Activated naive CD4-positive, alpha-beta T cell (primary cell): ENCODE data around the gene SLC1A7.

Source experiments
- DNase-seq, 4 experiments: peaks; one replicate each; lab custom pipeline; 2025; lab: John Stamatoyannopoulos, UW

The SLC1A7 gene

DNA sequence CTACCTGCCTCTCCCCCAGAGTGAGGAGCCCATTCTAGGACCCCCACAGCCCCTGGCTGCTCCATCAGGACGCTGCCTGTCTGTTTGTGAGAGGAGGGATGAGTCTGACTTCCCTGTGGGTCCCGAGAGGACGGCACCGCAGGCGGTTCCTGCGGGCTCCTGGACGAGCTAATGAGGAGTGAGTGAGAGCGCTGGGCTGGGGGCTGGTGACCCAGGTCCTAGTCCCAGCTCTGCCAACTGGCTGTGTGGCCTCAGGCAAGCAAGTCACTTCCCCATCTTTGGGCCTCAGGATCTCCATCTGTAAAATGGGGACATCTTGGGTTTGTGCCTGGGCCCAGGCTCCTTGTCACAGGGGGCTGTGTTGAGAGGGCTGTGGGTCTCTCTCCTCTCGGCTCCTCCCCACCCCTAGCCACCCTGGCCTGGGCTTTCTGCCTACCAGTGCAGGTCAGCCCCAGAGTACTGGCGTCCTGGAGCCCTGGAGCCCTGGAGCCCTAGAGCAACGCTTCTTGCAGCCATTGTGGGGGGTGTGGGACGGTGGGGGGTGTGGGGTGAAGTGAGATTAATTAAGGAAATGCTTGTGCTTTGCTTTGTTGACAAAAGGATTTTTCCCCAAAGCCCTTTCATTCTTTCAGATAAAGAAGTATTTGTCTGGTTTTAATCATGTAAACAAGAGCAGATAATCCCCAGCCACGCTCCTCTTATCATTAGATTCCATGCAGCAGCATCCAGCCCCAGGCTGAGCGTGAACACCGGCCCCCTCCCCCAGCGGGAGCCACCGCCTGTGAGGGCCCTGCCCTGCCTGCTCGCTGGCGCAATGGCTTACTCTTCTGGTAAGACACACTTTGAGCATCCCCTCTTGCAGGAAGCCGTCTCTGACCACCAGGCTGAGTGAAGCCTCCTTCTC is 26.8 kb downstream of the SLC1A7 start:
- no peak for DNase-seq

DNA sequence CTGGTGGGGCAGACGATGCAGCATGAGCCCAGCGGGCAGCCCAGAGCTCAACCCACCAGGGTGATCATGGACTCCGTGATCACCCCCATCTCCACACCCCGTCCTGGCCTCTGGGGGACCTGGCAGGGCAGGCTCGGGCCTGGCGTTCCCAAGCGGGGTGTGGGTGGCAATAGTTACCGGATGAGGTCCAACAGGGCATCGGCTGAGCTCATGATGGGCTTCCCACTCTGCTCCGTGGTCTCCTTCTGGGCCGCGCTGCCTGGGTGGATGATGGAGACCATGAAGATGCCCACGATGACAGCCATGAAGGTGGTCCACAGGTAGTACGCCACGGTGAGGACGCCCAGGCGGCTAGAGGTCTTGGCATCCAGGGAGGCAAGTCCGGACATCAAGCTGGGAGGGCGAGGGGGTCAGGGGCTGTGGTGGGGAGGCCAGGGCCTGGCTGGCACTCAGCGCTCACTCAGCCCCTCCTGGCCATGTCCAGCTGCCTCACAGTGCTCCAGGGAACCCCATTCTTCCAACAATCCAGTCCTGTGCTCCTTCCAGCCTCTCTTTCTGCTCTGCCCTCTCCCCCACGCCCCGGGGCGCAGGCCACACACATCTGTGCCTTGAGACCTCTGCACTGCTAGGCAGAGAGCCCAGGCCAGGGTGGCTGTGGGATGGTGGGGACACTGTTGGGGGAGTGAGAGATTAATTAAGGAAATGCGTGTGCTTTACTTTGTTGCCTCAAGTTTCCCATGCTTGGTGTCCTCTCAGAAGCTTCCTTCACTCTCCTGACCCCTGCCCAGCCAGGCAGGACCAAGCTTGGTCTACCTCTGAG is 27.6 kb downstream of the SLC1A7 start:
- DNase-seq = no peak

DNA sequence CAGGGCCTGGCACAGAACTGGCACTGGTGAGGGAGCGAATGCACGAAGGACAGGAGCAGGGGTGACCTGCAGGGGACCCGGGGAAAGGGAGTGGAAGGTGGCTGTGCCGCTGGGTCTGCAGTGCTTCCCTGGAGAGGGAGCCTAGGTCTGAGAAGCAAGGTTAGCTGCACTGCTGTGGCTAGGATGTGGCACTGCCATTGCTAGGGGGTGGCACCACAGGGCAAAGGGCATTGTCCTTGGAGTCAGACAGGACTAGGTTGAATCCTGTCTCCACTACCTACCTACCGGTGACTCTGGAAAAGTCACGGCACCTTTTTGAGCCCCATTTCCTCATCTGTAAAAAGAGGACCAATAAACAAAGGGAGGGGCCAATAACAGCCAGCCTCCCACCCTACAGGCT is 28.3 kb downstream of the SLC1A7 start:
- no peak for DNase-seq

DNA sequence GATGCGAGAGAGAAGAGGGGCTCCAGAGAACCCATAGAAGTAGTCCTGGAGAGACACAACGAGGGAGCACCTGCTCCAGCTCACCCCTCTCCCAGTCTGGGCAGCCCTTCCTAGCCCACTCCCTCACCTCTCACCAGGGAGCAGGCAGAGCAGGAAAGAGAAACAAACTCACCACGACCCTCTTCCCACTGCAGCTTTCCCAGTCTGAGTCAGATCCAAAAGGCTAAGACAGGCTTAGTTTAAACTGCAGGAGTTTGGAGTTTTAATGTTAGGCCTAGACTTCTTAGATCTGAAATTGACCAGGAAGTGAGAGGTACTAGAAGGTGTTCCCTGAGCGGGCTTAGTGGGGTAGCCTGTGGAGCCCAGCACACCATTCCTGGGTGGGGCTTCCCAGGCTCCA is 29.6 kb downstream of the SLC1A7 start:
- DNase-seq = no peak

DNA sequence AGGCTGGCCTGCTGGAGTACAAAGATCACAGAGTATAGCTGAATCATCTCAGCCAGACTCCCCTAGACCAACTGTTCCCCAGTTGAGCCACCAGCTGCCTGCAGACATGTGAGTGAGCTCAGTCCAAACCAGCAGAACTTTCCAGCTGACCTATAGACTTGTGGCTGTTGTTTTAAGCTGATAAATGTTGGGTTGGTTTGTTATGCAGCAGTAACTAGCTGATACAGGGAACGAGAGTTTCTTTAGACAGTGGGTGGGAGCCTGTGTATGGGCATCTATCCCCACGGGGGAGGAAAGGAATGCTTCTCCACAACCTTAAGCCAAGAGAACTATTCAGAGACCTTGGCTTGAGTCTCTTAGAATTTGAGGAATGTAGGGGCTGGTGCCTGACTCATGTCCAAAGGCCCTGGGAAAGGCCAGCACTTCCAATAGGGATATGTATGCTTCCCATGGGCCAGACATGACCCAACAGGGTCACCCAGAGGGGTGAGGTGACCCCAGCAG is 30.1 kb downstream of the SLC1A7 start:
- DNase-seq = no peak

DNA sequence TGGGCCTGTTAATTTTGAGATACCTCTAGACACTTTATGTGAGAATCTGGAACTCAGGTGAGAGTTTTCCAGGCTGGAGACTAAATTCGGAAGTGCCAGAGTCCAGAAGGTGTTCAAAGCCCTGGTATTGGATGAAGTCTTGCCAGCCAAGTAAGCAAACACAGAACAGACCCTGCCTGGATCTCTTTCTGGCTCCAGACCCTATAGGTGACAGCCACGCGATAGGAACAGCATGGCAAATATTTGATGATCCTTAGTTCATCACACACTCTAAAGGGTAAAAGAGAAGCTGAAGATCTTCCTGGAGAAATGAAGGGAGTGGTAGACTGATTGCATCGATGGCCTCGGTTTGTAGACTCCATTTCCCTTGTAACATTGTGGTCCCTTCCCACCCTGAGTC is 30.7 kb downstream of the SLC1A7 start:
- no peak for DNase-seq

DNA sequence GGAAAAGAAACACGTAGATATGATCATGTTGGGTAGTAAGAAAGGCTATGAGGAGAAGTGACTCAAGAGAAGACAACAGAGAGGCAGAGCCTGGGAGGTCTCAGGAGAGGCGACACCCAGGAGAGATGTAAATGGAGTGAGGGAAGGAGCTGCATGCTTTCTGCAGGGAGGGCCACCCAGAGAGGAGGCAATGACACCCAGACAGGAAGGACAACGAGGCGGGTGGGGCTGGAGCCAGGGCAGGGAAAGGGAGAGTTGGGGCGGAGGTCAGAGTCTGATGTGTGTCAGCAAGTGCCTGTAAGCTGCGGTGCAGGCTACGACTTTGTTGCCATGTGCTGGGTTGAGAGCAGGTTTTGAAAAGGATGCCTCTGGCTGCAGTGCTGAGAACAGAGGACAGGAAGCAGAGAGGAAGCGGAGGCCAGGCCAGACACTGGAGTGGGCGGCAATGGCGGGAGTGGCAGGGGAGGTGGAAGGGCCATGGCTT is 31.3 kb downstream of the SLC1A7 start:
- no peak for DNase-seq

DNA sequence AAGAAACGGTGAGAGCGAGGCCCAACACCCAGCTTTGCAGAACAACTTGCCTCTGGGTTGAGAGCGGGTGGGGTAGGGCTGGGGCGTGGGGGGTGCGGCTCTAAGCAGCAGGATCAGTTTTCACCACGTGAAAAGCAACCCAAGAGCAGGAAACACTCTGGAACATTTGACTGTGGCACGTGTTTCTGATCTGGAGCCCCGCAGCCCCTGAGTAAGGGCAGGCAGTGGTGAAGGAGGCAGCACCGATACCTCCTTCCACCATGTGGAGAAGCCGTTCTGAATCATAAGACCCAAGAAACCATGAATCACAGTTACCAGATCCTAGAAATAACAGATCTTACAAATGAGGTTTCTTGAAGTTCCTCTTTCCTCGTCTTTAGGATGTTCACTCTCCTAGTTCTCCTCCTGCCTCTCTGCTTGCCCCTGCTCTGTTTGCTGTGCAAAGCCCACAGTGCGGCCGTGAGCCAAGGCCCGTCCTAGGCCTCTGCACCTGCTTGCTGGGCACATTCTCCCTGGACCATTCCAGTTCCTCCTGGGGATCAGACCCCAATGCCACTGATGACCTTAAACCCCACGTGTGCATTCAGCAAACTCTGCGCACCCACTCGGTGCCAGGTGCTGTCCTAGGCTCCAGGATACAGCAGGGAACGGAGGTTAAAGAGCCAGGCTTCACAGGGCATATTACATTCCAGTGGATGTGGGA is 31.9 kb downstream of the SLC1A7 start:
- no peak for DNase-seq

DNA sequence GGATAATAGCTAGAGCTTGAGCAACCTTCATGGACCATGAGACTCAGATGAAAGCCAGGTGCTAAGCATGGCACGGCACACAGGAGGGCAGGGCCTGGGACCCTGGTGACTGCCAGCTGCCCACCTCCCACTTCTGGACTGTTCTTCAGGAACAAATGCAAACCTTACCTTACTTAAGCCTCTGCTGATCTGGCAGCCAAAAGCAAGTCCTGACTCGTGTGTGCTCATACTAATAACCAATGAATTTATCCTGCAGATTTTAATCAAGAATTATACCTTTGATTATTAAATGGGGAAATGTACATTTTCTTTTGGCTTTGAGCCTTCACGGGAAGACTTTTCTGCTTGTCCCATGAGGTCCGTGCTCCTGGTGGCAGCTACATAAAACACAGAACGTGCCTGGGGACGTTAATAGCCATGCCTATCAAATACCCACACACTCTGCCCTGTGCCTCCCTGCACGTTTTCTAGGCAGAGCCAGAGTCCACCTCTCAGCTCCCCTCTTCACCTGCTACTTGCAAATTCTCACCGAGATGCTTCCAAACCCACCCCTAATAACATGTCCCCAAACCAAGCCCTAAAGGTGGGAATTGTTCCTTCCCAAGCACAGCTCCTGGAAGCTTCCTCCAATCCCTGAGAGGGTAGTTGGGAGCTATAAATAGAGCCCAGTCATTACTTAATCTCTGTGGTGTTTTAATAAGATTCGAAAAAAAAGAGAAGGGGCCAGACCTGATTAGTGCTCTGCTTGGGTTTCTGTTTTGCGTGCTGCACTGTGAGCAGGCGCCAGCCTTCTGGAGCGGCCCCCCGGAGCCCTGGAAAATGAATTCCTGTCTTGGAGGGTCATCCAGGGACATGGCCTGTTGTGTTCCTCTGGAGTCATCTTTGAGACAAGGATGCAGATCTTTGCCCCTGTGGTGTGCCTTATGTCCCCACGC is 33.5 kb downstream of the SLC1A7 start:
- no peak for DNase-seq

DNA sequence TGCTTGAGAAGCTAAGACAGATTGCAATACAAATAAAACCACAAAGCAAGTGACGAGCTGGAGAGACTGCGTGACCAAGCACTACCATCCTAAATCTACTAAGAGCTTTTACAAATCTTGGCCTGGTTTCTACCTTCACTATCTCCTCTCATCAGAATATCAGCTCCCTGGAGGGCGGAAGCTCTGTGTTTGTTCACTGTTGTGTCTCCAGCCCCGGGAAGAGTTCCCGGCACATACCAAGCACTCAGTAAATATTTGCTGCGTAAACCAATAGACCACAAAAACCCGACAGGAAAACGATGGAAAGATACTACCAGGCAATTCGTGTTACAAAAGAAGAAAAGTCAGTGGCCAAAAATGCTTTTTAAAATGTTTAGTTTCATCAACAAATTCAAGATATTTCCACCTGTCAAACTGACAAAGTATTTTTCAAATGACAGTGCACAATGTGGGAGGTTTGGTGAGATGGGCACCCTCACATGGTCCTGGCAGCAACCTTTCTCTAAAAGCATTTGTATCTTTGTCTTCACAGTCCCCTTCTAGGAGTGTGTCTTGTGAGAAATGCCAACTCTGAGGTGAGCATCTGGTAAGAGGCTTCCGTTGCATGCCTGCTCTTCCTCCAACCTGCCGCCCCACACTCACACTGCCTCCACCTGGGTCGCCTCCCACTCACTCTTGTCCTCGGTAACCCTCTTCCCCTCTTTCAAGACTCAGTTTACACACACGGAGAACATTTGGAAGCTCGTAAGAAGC is 34.7 kb downstream of the SLC1A7 start:
- DNase-seq = no peak

DNA sequence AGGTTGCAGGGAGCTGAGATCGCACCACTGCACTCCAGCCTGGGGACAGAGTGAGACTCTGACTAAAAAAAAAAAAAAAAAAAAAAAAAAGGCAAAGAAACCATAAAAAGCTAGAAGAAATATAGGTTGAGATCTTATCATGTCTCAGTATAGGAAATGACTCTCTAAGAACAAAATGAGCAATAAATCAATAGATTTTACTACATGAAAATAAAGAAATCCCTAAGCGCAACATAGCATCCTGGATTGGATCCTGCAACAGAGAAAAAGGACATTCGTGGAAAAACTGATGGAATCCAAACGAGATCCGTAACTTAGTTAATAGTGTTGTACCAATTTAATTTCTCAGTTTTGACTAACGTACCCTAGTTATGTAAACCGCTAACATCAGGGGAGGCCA is 35.3 kb downstream of the SLC1A7 start:
- DNase-seq = no peak

DNA sequence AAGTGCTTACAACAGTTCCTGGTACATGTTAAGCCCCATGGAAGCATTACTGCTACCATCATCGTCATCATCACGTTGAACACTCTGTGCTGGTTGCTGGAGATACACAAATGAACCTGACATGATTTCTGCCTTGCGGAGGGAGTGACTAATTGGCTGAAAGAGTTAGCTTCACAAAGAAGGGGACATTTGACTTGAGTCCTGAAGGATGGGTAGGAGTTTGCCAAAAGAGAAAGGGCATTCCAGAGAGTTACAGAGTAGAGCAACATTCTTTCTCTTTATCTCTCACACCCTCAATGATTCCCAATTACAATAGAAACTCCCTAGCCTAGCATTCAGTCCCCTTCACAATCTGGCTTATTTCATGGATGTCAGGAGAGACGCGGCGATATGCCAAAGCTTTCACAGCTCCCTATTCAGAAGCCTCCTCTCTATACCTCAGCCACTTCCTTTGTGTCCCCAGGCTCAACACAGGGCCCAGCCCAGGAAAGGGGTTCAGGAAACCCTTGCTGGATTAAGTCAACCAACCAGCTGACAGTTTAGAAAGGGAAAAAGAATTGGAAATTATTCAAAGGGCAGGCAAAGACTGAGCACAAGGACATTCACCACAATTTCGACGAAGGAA is 38.0 kb downstream of the SLC1A7 start:
- no peak for DNase-seq

DNA sequence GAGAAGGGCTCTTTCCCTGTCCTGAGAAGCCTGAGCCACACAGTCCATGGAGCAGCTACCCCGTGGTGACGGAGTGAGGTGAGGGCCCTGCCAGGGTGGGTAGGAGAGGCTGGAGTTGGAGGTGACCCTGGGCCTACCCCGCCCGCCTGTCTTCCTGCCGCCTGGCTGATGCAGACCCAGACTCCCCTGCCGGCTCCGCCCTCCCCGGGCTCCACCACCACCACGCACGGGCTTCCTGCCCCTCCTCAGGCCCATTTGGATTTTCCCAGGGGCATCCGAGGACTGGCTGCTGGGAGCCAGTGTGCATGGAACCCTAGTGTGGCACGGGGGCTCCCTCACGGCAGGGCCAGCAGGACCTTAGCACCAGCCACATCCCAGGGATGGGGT is 47.9 kb downstream of the SLC1A7 start:
- no peak for DNase-seq

DNA sequence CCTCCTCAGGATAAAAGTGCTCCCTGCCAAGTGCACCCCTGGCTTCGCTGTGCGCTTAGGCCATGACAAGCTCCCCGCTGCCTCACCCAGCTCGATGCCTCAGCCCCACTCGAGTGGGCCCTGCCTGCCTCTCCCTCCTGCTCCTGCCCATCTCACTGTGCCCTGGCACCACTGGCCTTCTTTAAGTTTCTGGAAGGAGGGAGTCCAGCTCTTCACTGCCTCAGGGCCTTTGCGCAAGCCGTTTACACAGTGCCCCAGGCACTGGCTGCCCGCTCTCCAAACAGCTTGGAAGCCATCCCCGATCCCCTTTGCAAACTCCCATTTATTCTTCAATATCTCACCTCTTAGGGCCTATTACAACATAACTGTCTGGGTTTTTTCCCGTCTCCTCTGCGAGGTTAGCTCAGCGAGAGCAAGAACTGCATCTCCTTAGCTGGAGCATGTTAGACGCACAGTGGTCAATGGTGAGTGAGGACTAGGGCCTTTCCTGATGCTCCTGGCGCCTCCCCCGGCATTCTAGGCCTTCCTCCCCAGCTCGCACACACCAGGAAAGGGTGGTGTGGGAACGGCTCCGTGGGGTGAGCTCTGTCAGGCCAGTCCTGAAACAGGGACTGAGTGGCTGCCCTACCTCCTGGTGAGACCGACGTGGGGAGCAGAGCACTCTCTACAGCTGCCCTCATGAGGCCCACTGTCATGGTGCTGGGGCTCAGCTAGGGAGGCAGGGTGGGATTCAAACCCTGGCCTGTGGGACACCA is 48.5 kb downstream of the SLC1A7 start:
- DNase-seq = no peak

DNA sequence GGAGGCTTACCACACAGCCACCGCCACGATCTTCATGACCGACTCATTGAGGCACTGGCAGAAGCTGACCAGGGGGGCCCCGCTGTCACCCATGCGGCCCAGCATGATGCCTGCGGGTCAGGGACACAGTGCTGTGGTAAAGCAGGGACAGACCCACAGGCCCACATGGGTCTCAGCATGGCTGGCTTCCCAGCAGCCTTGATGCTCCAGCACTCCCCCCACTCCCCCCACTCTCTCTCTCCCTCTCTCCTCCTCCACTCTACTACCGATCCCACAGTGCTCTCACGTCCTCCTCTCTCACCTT is 49.0 kb downstream of the SLC1A7 start:
- no peak for DNase-seq

DNA sequence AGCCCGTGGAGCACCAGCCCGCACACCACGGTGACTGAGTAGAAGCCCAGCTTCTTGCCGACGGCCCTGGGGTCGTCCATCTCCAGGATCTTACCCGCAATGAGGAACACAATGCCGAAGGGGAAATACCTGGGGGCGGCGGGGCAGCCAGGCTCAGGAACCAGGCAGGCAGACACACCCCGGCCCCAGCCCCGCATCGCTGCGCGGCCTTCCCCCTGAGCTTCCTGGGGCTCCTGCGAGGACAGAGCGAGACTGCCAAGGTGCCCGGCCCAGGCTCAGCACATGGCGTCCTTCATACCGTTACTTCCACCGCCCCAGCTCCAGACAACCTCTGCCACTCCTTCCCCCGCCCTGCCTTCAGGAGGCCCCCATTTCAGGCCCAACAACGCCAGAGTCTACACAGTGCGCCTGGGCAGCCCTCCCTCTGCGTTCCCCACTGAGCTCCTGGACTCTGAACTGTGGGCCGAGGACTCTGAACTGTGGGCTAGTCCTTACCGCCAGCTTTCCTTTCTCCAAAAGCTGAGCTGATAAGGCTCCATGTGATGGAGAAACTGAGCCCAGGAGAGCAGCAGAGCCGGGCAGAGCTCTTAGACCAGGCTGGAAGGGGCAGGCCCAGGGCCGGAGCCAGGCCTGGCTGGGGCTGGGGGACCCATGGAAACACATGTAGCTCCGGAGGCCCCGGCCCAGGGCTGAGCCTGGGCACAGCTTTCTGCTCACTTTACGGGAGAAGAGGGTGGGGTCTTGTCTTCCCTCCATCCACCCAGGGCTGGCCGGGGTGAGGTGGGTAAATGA is 49.6 kb downstream of the SLC1A7 start:
- no peak for DNase-seq

DNA sequence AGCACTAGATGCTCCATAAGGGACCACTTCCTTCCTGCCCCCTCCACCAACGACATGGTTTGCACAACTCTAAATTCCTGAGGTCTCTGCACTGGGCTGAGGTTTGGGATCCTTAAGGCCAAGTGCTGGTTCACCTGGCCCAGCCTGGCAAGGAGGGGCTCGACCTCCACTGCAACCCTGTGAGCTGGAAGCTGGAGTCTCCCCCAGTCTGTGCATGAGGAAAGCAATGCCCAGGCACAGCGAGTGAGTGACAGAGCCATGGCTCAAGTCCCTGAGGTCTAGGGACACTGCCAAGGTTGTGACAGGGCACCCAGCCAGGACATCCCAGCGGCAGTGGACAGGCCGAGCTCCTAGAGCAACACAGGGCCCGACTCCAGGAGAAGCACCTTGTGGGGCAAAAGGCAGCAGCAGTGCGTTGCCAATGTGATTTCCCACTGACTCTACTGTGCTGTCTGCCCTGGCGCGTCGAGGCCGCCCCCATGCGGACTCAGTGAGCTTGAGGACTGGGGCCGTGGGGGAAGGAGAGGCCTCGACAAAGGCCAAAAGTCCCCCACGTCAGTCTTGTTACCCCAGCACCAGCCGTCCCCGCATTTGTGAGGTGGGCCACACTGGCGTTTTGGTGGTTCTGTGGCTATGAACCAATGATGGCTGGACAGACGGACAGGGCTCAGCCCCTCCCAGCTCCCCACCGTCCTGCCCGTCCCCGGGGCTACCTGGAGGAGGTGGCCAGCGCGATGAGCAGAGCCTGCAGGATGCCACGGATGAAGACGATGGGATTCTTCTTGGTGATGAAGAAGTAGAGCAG is 50.4 kb downstream of the SLC1A7 start:
- DNase-seq = no peak
